NCI-H524 treated with DMSO at 0.1 percent for 48 hours (cell line): ENCODE data around the gene GPR39.
"Not testable (repeated sequence)": the region's sequence is repeated elsewhere in the genome, so short reads cannot be mapped to it uniquely, and the experiment has no call there.

Experiments used
- DNase-seq: peaks from one replicate; lab custom pipeline; 2025; lab: John Stamatoyannopoulos, UW

GPR39 gene

GRCh38 chr2:132416723-132417395, at the start of gene GPR39:
Gene GPR39, plus strand, starts transcription at chr2:132416805.
- DNase-seq: no peak

GRCh38 chr2:132368191-132368590, 48.4 kb upstream of the GPR39 start:
- DNase-seq: no peak

- DNase-seq: no peak
Observed at GRCh38 chr2:132372276-132372675, 44.3 kb upstream of the GPR39 start.

- DNase-seq: no peak
Observed at GRCh38 chr2:132373391-132374135, 43.0 kb upstream of the GPR39 start.

GRCh38 chr2:132374151-132374550, 42.5 kb upstream of the GPR39 start:
- no peak for DNase-seq

DNA sequence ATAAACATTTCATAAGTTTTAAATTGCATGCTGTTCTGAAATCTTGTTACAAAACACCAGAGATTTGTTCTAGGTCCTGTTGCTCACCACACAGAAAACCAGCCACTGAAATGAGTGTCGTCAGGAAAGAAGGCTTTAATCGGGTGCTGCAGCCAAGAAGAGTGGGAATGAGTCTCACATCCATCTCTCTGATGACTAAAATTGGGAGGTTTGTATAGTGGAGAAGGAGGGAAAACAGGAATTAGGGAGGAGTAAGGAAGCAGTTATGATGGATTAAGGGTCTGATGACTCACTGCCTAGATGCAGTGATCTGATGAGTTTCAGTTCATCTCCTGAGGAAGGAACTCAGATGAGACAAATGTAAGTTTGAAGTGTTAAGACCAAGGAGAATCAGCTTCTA, 42.1 kb upstream of the GPR39 start:
- no peak for DNase-seq

GRCh38 chr2:132374961-132375360, 41.6 kb upstream of the GPR39 start:
- no peak for DNase-seq

GRCh38 chr2:132381376-132381775, 35.2 kb upstream of the GPR39 start:
- no peak for DNase-seq

- DNase-seq: peak; percentile 43
Observed at GRCh38 chr2:132383956-132384355, 32.6 kb upstream of the GPR39 start.

GRCh38 chr2:132384491-132385151, 32.0 kb upstream of the GPR39 start:
- no peak for DNase-seq

DNA sequence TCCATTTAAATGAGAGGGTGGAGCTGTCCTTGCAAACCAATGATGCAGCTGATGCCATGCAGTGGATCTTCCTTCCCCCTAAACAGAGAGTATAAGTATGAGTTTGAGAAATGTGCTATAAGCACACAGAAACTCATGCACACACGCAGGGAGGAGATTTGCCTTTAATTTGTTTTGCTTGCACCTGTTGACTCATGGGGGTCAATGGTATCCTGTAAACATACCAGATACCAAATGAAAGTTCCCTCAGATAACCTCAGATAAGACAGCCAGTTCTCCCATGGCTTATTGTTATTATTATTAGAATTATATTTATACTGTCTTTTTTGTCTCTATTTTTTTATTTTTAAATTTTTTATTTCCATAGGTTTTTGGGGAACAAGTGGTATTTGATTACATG, 29.5 kb upstream of the GPR39 start:
- no peak for DNase-seq

GRCh38 chr2:132390076-132390475, 26.5 kb upstream of the GPR39 start:
- no peak for DNase-seq

- no peak for DNase-seq
Observed at GRCh38 chr2:132391378-132391777, 25.2 kb upstream of the GPR39 start.

DNA sequence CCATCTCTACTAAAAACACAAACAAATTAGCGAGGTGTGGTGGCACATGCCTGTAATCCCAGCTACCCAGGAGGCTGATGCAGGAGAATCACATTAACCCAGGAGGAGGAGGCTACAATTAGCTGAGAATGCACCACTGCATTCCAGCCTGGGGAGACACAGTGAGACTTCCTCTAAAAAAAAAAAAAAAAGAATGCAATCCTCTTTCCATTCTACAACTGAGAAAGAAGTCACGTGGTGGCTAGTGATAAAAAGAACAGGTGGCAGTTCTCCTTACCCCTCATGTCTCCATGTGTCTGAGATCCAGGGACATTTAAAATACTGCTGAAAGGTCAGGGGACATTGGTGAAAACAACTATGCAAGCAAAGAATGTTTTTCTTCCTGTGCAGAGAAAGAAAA, 24.4 kb upstream of the GPR39 start:
- DNase-seq: no peak

DNA sequence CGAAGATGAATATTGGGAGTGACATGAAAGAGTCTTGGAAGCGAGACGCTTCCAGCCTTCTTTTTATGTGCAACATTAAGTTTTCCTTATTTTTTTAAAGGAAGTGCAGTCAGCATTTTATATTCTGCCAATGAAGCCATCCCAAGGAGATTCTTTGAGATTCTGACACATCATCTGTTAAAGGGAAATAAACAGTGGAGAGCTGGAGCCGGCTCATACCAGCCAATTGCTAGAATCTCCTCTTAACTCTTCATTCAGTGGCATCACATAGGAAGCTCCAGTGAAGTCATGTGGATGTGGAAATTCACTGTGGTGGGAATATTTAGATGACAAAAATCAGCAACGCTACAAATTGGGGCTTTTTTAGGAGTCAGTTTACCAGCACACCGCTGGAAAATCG, 23.7 kb upstream of the GPR39 start:
- DNase-seq: no peak

DNA sequence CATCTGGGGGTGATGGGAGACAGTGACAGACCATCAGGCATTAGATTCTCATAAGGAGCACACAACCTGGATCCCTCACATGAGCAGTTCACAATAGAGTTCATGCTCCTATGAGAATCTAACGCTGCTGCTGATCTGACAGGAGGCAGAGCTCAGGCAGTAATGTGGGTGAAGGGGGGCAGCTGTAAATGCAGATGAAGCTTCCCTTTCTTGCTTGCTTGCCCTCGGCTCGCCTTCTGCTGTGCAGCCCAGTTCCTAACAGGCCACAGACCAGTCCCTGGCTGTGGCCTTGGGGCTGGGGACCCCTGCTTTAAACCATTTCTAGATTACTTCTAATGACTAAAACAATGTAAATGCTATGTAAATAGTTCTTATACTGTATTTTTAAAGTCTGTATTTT, 19.6 kb upstream of the GPR39 start:
- DNase-seq: not testable (repeated sequence)

- no peak for DNase-seq
Observed at GRCh38 chr2:132400169-132400900, 16.3 kb upstream of the GPR39 start.

DNA sequence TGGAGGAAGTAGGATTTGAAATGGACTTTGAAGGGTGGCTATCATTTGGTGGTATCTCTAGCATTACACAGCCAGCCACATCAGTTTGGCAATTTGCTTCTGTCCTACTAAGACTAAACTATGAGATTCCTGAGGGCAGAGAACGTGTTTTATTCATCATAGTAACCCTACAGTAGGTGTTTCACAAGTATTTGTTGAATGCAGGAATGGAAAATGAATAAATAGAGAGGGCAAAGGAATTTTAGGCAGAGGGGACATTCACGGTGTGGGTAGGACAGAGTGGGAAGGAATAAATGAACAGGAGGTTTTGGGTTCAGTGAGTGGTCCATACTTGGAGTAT, 15.7 kb upstream of the GPR39 start:
- DNase-seq: no peak

DNA sequence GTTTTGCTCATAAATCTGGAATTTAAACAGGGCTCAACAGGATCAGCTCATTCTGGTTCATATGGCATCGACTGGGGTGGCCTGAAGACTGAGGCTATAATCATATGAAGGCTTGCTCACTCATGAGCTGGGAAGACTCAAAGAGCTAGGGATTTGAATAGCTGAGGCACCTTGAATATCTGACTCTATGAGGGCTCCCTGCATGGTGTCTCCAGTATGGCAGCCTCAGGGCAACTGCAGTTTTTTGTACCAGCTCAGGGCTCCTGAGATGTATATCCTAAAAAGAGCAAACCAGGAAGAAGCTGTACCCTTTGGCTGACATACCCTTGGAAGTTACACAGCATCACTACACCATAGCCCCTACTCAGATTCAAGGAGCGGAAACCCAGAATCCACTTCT, 15.3 kb upstream of the GPR39 start:
- DNase-seq: no peak

DNA sequence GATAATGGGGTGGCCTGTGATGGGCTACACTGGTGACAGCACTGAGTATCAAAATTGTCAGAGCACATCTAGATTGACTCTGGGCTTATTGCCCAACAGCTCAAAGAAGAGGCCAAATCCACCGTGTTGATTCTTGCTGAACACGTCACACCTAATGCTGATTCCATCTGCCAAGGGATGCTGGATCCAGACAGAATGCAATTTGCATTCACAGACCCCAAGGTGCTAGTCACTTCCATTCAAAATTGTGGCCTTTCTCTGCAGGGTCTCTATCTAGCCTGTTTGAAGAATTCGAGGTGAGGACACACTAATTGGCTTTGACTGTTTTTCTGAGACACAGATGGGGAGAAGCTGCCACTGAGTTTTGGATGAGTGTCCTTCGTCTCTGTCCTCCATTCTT, 13.5 kb upstream of the GPR39 start:
- no peak for DNase-seq

DNA sequence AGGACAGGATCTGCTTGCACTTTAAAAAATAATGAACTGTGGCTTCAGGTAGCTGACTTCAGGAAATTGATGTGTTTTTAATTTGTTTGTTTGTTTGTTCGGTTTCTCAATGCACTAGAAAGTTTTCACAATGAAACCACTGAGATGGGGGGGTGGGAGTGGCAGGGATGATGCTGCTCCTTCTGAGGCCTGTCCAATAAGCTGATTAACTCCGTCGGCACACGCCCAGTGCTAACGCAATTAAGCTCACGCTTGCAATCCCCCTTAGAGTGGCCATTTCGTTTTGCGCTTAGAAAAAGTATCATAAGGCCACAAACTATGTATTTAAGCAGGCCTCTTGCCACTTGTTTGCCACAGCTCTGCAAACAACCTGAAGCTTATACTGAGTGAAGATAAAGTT, 12.5 kb upstream of the GPR39 start:
- DNase-seq: no peak

DNA sequence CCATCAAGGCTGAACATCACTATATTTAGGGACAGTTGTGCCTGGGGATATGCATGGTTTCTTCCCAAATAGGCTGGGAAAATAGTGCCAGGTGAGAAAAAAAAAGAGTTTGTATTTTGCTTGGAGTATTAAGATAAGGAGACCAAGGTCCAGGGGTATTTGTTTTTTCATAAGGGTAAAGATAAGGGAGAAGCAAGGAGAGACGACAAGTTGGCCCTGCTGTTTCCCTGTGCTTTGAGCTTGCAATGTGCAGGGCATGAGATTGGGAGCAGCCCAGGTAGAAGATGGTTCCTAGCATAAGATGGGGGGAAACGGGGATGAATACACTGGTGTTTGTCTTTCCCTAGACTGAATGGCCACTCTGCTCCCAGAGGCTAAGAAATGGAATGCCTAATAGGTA, 8.8 kb upstream of the GPR39 start:
- DNase-seq: no peak

DNA sequence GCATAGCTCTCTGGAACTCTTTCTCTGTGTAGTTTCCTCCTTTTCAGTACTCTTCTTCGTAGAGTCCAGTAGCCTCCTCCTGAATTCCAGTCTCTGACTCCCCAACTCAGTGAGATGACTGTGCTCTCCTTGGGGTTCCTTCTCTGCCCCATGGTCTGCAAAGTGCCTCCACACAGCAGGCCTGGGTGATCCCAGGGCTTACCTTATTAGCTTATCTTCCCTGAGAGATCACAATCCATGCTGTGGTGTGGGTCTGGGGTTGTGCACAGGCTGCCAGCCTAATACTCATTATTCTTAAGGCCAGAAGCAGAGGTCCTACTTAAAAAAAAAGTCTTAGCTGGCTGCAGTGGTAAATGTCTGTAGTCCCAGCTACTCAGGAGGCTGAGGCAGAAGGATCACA, 4.6 kb upstream of the GPR39 start:
- DNase-seq: no peak
